Activated CD4-positive, CD25-positive, alpha-beta regulatory T cell treated with anti-CD3 and anti-CD28 coated beads, Interleukin-2, amount 50 U/mL, for 16 hours (primary cell): ENCODE measurements around the gene CDK19.
"Not testable (repeated sequence)": the region's sequence is repeated elsewhere in the genome, so short reads cannot be mapped to it uniquely, and the experiment has no call there.

Source experiments
- DNase-seq: peaks from one replicate; pipeline ENCODE4 v3.0.0-alpha.2; 2020; ENCODE audit warnings: low read depth, low spot score

The CDK19 gene

DNA sequence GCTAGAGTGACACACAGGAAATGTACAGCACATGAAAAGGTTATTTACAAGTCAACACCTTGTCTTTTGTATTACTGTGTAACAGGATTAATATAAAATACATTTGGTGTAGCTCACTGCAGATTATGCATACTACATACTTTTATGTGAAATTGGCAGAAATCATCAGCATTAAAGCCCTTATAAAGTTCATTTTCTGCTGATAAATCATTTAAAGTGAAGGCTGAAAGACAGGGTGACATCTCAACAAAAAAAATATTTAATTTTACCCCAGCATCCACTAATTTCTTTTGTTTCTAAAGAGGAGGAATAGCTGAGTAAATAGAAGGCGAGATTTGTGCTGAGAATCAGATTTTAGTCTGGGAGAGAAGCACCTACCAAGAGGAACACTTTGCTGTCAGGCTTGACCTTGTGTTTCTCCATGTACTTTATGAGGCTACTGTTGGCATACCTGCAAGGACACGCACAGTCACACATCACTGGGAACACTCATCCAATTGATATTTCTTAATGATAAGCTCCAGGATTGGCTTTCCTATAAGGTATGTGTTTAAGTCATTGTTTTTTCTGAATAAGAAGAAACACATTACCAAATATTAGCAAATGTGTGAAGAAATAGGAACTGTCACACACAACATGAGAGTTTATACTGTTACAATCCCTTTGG lies 192.2 kb downstream of the CDK19 start:
- no peak for DNase-seq

- no peak for DNase-seq
Measured at GRCh38 chr6:110621061-110621460, 194.2 kb downstream of the CDK19 start.

- no peak for DNase-seq
Measured at GRCh38 chr6:110620065-110620464, 195.2 kb downstream of the CDK19 start.

DNA sequence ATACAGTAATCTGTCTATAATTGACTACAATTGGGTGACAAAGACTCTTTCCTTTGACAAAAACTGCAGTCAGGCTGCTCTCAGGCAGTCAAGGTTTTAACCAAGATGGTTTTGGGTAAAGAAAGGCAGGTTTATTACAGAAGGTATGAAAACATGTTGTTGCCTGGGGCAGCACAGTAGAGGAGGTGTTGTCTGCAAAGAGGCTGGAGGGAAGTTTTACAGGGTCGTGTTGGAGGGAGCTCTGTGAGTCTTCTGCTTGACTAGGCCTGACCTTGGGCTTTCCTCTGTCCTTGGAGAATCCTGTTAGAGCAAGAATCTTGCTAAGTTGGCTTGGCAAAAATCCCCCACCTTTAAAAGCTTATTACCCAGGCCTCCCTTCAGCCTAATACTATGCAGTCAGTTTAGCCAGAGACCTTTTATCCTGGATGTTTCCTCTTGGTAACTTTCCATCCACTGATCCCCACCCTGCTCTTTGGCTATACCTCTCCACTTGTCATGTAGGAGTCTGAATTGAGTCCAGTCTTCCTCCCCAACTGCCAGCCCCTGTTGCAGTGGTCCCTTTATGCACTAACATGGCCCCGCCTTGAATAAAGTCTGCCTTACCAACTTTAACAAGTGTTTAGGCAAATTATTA lies 195.9 kb downstream of the CDK19 start:
- DNase-seq: no peak

GRCh38 chr6:110618591-110619267 lies 196.5 kb downstream of the CDK19 start:
- no peak for DNase-seq

DNA sequence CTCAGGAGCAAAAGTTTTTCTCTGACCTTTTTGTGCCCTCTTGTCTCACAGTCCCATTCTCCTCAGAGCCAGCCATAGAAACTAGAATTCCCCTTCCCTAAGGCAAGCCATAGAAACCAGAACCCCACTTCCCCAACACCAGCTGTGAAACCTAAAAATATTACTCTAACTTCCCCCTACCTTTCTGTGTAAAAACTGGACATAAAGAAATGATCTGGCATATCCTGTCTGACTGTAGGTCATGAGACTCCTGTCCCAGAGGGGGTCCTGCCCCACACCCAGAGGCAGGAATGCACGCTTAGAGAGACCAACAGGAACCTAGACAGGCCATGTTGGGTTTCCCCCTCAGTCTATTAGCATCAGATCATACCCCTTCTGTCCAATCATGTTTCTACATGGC lies 198.2 kb downstream of the CDK19 start:
- no peak for DNase-seq

GRCh38 chr6:110615722-110616121 lies 199.5 kb downstream of the CDK19 start:
- no peak for DNase-seq

GRCh38 chr6:110614586-110614985 lies 200.7 kb downstream of the CDK19 start:
- no peak for DNase-seq

DNA sequence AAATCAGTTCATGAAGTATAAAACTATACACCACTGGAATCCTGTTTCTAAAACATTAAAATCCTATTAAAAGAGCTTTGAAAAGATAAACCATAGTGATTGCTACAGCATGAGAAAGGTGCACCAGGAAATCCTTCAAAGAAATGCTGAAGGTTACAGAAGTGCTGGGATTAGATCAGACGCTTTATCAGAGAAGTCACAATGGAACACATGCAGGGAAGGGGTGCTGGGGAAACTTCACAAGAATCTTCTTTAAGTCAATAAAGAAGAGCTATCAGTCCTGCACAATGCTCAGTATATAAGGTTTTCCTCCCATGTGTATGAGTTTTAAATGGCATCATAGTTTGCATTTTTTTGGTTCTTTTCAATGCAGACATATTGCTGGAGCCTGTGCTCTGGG lies 201.2 kb downstream of the CDK19 start:
- no peak for DNase-seq

DNA sequence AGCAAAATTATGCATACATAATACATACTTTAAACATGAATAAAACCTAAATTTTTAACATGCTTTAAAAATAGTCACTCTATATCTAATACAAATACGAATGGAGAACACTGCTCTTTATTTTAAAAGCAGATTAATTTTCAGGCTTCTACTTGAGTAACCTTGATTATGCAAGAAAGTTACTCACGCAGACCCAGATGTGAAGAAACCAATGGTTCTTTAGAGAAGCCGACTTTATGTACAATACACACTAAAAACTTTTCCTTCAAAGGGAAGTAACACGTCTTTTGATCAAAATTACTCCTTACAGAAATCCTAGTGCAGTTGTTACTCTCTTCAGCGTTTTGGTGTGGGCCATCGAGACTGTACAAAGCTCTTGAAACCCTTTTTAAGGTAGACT lies 201.9 kb downstream of the CDK19 start:
- DNase-seq: no peak

GRCh38 chr6:110612298-110612697 lies 203.0 kb downstream of the CDK19 start:
- no peak for DNase-seq

DNA sequence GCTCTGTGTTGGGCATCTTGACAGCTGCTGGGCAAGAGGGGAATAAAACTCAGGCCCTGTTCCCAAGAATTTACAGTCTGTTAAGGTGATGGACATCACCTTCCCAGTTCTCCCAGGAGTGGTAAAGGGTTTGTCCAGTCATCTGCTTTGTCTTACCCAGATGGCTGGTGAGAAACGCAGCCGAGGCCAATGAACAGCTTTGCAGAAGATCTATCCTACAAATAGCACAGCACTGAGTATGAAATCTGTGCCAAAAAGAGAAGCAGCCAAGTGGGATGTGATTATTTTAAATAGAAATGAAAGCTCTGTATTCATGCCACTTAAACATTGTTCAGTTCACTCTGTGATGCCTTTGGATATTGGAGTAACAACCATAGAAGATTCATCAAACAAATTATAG lies 206.2 kb downstream of the CDK19 start:
- DNase-seq: no peak

- no peak for DNase-seq
Measured at GRCh38 chr6:110608151-110608550, 207.1 kb downstream of the CDK19 start.

DNA sequence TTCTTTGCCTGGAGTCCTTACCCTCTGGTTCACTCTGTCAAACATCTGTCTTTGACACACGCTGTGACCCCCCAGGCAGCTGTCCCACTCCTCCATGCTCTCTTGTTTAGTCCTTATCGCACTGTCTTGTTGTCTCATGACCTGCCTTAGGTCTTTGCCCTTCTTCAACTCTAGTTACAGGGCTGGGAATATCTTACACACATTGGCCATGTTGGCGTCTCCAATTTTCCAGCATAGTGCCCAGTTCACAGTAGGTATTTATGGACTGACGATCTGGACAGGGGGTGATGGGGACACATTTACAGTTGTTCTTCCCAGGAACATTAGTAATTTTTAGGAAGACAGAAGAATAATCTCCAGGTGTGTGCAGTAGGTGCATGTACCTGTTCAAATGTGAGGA lies 209.1 kb downstream of the CDK19 start:
- DNase-seq: no peak

DNA sequence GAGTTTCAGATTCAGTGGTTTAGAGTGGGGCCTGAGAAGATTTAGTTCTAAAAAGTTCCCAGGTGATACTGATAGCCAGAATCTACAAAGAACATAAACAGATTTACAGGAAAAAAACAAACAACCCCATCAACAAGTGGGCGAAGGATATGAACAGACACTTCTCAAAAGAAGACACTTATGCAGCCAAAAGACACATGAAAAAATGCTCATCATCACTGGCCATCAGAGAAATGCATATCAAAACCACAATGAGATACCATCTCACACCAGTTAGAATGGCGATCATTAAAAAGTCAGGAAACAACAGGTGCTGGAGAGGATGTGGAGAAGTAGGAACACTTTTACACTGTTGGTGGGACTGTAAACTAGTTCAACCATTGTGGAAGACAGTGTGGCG lies 214.6 kb downstream of the CDK19 start:
- DNase-seq: not testable (repeated sequence)

DNA sequence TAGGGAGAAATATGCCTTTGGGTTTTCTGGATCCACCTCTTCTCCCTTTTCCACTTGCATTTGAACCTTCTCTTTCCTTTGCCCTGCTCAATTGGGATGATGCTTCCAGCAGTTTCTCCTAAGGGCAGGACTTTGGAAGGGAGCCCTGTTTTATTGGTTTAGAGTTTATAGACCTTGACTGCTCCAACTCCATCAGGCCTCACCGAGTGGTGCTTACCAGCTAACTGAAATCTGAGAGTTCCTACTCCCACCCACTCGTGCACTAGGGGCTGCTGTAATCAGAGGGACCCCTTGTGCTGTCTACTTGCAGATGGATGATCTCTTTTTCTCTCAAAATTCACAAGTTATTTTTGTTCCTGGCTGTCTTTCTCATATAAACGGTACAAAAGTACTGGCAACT lies 217.5 kb downstream of the CDK19 start:
- DNase-seq: no peak

DNA sequence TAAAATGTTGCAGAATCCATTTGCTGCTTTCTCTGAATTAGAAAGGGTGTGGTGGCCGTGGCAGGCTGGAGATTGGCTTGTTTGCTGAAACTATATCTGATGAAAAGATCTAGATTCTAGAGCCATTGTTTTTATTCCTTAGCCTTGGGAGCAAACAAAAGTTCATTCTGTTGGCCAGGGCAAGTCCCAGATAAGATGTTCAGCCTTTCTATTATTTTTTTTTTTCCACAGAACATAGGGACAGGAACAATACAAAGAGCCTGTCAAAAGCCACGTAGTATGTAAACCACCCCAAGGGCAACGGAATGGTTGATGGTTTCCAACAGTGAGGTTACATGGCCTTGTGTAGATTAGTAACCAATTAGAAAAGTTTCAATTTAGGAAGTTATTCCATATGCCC lies 218.9 kb downstream of the CDK19 start:
- no peak for DNase-seq

DNA sequence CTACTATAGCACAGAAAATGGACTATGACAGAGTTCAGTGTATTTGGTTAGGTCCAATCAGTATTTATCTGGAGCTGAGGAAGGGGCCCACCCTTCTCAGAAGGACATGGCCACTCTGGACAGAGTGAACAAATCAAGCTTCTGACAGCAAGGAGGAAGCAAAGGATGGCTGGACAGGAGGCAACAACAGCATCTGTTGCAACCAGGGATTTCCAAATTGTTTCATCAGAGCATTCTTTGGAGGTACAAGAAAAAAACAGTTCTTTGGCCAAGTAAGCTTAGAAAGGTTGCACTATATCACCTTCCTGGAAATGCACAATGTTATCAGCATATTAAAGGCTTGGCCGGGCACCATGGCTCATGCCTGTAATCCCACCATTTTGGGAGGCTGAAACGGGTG lies 220.2 kb downstream of the CDK19 start:
- no peak for DNase-seq

DNA sequence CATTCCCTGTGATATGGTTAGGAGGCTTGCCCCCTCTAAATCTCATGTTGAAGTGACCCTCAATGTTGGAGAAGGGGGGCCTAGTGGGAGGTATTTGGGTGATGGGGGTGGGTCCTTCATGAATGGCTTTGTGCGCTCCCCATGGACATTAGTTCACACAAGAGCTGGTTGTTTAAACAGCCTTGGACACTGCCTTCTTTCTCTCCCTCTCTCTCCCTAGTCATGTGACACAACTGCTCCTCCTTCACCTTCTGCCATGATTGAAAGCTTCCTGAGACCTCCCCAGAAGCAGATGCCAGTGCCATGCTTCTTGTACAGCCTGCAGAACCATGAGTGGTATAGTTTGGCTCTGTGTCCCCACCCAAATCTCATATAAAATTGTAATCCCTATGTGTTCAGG lies 221.6 kb downstream of the CDK19 start:
- no peak for DNase-seq

DNA sequence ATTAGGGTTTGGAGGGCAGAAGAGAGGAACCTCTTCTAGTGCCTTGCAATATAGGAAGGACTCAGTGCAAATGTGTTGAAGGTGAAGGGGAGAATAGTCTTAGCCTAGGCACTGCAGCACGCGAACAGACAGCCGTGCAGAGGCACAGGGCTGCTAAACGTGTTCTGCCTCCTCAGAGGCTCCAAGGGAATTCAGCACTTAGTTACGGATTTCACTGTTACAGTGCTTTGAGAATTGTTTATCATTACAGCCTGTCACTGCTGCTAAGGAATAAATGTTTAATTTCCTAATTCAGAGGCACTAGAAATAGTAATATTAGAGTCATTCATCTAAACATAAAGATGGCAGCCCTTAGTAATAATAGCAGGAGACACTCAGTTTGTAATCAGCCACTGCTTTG lies 222.5 kb downstream of the CDK19 start:
- DNase-seq: no peak

DNA sequence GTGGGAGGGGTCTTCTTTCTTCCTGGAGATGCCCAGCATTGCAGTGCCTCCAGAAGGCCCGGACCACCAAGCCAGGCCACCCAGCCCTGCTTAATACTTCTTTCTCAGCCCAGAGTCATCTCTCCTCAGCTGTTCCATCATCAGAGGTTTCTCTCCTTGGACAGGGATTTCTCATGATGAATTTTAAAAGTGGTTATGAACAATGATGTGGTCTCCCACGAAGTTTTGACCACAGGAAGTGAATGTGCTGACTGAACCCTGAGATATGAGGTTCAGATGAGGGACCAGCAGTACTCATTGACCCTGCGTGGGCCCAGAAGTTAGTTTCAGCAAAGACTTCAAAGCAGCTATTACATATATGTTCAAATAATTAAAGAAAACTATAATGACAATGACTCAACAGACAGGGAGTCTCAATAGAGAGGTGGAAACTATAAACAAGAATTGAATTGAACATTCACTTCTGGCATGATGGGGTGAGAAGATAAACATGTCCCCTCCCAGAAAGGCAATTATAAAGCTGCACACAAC lies 224.4 kb downstream of the CDK19 start:
- no peak for DNase-seq

GRCh38 chr6:110589865-110590513 lies 225.3 kb downstream of the CDK19 start:
- no peak for DNase-seq
